Measurements from ENCODE around the gene KRTAP4-8.
"Not testable (repeated sequence)": the region's sequence is repeated elsewhere in the genome, so short reads cannot be mapped to it uniquely, and the experiment has no call there.

Gene KRTAP4-8

GRCh38 chr17:41058741-41059140, 39.2 kb downstream of the KRTAP4-8 start:
- TF ChIP-seq CTCF (IDR thresholded peaks at IDR 0.05; ENCODE audit: control insufficient read depth, insufficient read depth, low read depth, low read length, missing control alignments): no peak
- DNase-seq (ENCODE audit: low read depth): no peak
- H3K4me3 ChIP-seq (ENCODE audit: control insufficient read depth, low read depth, low read length): no peak overlapping the region

DNA sequence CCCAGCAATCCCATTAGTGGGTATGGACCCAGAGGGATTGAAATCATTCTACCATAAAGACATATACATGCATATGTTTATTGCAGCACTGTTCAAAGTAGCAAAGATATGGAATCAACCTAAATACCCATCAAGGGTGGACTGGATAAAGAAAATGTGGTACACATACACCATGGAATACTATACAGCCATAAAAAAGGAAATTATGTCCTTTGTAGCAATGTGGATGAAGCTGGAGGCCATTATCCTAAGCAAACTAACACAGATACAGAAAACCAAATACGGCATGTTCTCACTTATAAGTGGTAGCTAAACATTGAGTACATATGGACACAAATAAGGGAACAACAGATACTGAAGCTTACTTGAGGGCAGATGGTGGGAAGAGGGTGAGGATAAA, 40.4 kb downstream of the KRTAP4-8 start:
- no peak for TF ChIP-seq CTCF (IDR thresholded peaks at IDR 0.05; ENCODE audit: control insufficient read depth, insufficient read depth, low read depth, low read length, missing control alignments)

DNA sequence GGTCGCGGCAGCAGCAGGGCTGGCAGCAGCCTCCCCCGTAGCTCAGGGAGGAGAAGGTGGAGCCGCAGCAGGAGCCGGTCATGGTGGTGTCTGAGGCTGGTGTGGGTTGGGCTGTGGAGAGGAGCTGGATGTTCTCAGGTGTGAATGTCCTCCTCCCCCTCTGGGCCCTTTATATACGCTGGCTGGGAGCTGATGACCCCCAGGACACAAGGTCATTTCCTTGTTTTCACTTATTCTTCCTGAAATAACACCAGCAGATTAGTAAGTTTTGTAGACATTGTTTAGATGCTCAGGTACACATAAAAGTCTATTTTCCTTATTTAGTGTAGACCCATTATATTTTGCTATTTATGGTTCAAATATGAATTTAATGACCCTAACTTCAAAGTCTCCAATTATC, 42.8 kb downstream of the KRTAP4-8 start, which contains the start of gene KRTAP2-2:
Gene KRTAP2-2, minus strand, starts transcription at position 101 of the 400 bp plus-strand sequence. Its CDS starts 19 bp downstream, at position 82.
- not testable (repeated sequence) for H3K4me3 ChIP-seq (ENCODE audit: control insufficient read depth, low read depth, low read length); DNase-seq (ENCODE audit: low read depth)

More for the DNA sequence above, 40.4 kb downstream of the KRTAP4-8 start:
- DNase-seq (ENCODE audit: low read depth): no peak
- H3K4me3 ChIP-seq (ENCODE audit: control insufficient read depth, low read depth, low read length): no peak overlapping the region

DNA sequence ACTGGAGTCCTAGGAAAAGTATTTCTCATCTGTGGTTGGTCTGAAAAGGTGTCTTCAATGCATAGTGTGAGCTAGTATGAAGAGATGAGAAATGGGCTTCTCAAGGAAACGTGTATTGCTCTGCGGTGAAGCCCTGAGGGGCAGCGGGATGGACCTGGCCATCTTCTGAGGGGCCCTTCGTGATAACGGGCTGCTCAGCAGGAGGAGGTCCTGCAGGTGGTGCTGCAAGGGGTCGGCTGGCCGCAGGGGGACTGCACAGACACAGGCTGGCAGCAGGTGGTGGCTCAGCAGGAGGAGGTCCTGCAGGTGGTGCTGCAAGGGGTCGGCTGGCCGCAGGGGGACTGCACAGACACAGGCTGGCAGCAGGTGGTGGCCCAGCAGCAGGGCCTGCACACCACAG, 43.4 kb downstream of the KRTAP4-8 start:
- H3K4me3 ChIP-seq (ENCODE audit: control insufficient read depth, low read depth, low read length); DNase-seq (ENCODE audit: low read depth): not testable (repeated sequence)

GRCh38 chr17:41054025-41054424, 43.9 kb downstream of the KRTAP4-8 start:
- no peak for TF ChIP-seq CTCF (IDR thresholded peaks at IDR 0.05; ENCODE audit: control insufficient read depth, insufficient read depth, low read depth, low read length, missing control alignments)
- no peak for DNase-seq (ENCODE audit: low read depth)
- no peak overlapping the region for H3K4me3 ChIP-seq (ENCODE audit: control insufficient read depth, low read depth, low read length)

- no peak overlapping the region for H3K4me3 ChIP-seq (ENCODE audit: control insufficient read depth, low read depth, low read length)
- DNase-seq (ENCODE audit: low read depth): no peak
- no peak for TF ChIP-seq CTCF (IDR thresholded peaks at IDR 0.05; ENCODE audit: control insufficient read depth, insufficient read depth, low read depth, low read length, missing control alignments)
These were observed 45.4 kb downstream of the KRTAP4-8 start for GRCh38 chr17:41052566-41052965.

DNA sequence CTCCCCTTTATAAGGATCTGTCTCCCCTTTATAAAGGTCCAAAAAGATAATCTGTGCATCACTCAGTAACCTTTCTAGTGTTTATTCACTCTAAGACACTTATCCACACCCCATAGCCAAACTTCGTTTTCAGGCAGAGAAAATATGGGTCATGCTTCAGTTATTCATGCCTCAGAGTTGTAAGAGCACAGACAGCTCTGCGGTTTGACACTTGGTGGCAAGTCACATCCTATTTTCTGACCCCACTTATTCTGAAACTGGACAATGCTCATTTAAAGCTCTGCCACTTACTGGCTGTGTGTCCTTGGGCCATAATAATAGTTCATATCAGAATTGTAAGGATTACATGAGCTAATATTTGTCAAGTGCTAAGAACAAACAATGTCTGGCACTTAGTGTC, 48.8 kb downstream of the KRTAP4-8 start:
- H3K4me3 ChIP-seq (ENCODE audit: control insufficient read depth, low read depth, low read length): no peak overlapping the region
- TF ChIP-seq CTCF (IDR thresholded peaks at IDR 0.05; ENCODE audit: control insufficient read depth, insufficient read depth, low read depth, low read length, missing control alignments): no peak
- DNase-seq (ENCODE audit: low read depth): peak; percentile 58

DNA sequence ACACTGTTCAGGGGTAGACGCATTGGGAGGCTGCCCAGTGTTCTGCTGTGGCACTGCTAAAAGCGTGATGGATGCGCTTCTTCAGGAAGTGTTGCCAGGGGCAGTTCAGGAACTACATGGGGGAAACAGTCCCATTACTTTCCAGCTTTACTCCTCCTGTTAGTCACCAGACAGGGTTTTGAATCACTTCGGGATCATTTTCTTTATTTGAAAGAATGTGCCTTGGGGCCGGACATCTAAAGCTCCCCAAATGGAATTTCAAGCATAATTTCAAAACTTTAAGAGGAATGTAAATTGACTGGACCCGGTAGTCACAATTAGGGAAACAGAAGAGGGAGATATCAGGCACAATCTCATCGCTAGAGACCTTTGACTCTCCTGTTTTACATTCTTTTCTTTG, 49.5 kb downstream of the KRTAP4-8 start:
- peak; percentile 51 for DNase-seq (ENCODE audit: low read depth)
- no peak overlapping the region for H3K4me3 ChIP-seq (ENCODE audit: control insufficient read depth, low read depth, low read length)
- no peak for TF ChIP-seq CTCF (IDR thresholded peaks at IDR 0.05; ENCODE audit: control insufficient read depth, insufficient read depth, low read depth, low read length, missing control alignments)

Data from AG09309 (cell line).